HPDE6-E6E7 (cell line): ENCODE measurements around the gene PAQR9.
A peak's percentile ranks its signal among the peaks of the same experiment; 100 is the strongest.
"Not testable (repeated sequence)": the region's sequence is repeated elsewhere in the genome, so short reads cannot be mapped to it uniquely, and the experiment has no call there.

ENCODE experiments used
- DNase-seq: peaks from one replicate; pipeline ENCODE4 v3.0.0; 2011; ENCODE audit warnings: missing footprints; ENCODE audit errors: extremely low spot score

PAQR9 gene

GRCh38 chr3:142963516-142964448, at the start of gene PAQR9:
Gene PAQR9 (minus strand): TSS chr3:142963674. CDS start chr3:142963336, 338 bp downstream.
- peak; percentile 12 for DNase-seq

GRCh38 chr3:143011705-143012104, 48.2 kb upstream of the PAQR9 start:
- DNase-seq = no peak

- no peak for DNase-seq
Observed at GRCh38 chr3:143010024-143010423, 46.5 kb upstream of the PAQR9 start.

- no peak for DNase-seq
Observed at GRCh38 chr3:143004823-143005222, 41.3 kb upstream of the PAQR9 start.

GRCh38 chr3:143002727-143003126, 39.3 kb upstream of the PAQR9 start:
- DNase-seq = no peak

- DNase-seq = no peak
Observed at GRCh38 chr3:143002083-143002712, 38.7 kb upstream of the PAQR9 start.

GRCh38 chr3:143001369-143002082, 38.1 kb upstream of the PAQR9 start, which contains the start of gene U2SURP:
Gene U2SURP (plus strand): TSS chr3:143001570. CDS start chr3:143001629, 59 bp downstream.
- peak; percentile 96 for DNase-seq

GRCh38 chr3:143001034-143001368, 37.5 kb upstream of the PAQR9 start:
- DNase-seq = no peak

GRCh38 chr3:143000528-143000927, 37.1 kb upstream of the PAQR9 start:
- peak; percentile 48 for DNase-seq

- no peak for DNase-seq
Observed at GRCh38 chr3:142999881-143000280, 36.4 kb upstream of the PAQR9 start.

GRCh38 chr3:142998439-142998838, 35.0 kb upstream of the PAQR9 start:
- DNase-seq = no peak

GRCh38 chr3:142997330-142997729, 33.9 kb upstream of the PAQR9 start:
- no peak for DNase-seq

GRCh38 chr3:142993958-142994442, 30.5 kb upstream of the PAQR9 start:
- peak; percentile 28 for DNase-seq

GRCh38 chr3:142992323-142992722, 28.8 kb upstream of the PAQR9 start:
- no peak for DNase-seq

- no peak for DNase-seq
Observed at GRCh38 chr3:142990721-142991120, 27.2 kb upstream of the PAQR9 start.

GRCh38 chr3:142988826-142989225, 25.4 kb upstream of the PAQR9 start:
- DNase-seq = not testable (repeated sequence)

- not testable (repeated sequence) for DNase-seq
Observed at GRCh38 chr3:142988221-142988620, 24.7 kb upstream of the PAQR9 start.

- no peak for DNase-seq
Observed at GRCh38 chr3:142987707-142988106, 24.2 kb upstream of the PAQR9 start.

- peak; percentile 32 for DNase-seq
Observed at GRCh38 chr3:142987080-142987700, 23.7 kb upstream of the PAQR9 start.

- DNase-seq = no peak
Observed at GRCh38 chr3:142984255-142984654, 20.8 kb upstream of the PAQR9 start.

- no peak for DNase-seq
Observed at GRCh38 chr3:142983318-142983717, 19.8 kb upstream of the PAQR9 start.
